ENCODE results near the gene LRRC72.
A peak's percentile ranks its signal among the peaks of the same experiment; 100 is the strongest.

LRRC72 gene

DNA sequence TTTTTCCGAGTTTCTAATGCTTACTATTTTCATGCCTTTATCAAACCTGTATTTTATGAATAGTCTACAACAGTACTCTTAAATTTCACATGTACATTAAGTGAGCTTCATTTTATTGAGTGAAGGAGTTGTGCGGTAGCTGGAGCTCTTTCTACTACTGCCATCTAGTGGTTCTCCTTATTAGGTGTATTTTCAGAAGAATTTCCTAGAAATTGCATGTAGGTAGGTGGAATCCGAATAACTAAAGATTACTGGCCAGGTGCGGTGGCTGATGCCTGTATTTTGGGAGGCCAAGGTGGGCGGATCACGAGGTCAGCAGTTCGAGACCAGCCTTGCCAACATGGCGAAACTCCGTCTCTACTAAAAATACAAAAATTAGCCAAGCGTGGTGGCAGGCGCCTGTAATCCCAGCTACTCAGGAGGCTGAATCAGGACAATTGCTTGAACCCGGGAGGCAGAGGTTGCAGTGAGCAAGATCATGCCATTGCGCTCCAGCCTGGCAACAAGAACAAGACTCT, 38.3 kb downstream of the LRRC72 start:
- no peak overlapping the region for H3K4me3 ChIP-seq (ENCODE audit: low read length)
- peak; percentile 59 for DNase-seq (ENCODE audit: low read depth)
- TF ChIP-seq, protein P1, sequence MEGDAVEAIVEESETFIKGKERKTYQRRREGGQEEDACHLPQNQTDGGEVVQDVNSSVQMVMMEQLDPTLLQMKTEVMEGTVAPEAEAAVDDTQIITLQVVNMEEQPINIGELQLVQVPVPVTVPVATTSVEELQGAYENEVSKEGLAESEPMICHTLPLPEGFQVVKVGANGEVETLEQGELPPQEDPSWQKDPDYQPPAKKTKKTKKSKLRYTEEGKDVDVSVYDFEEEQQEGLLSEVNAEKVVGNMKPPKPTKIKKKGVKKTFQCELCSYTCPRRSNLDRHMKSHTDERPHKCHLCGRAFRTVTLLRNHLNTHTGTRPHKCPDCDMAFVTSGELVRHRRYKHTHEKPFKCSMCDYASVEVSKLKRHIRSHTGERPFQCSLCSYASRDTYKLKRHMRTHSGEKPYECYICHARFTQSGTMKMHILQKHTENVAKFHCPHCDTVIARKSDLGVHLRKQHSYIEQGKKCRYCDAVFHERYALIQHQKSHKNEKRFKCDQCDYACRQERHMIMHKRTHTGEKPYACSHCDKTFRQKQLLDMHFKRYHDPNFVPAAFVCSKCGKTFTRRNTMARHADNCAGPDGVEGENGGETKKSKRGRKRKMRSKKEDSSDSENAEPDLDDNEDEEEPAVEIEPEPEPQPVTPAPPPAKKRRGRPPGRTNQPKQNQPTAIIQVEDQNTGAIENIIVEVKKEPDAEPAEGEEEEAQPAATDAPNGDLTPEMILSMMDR (IDR thresholded peaks at IDR 0.05; ENCODE audit: insufficient read depth, low read depth, low read length, missing control alignments): peak; percentile 69

DNA sequence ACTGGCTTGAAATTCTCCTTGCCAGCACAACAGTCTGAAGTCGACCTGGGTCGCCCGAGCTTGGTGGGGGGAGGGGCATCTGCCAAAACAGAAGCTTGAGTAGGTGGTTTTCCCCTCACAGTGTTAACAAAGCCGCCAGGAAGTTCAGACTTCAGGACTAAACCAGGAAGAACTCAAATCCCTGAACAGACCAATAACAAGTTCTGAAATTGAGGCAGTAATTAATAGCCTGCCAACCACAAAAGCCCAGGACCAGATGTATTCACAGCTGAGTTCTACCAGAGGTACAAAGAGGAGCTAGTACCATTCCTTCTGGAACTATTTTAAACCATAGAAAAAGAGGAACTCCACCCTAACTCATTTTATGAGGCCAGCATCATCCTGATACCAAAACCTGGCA, 45.3 kb downstream of the LRRC72 start:
- H3K4me3 ChIP-seq (ENCODE audit: low read length): no peak overlapping the region
- TF ChIP-seq, protein P1 (IDR thresholded peaks at IDR 0.05; ENCODE audit: insufficient read depth, low read depth, low read length, missing control alignments): no peak
- DNase-seq (ENCODE audit: low read depth): no peak

DNA sequence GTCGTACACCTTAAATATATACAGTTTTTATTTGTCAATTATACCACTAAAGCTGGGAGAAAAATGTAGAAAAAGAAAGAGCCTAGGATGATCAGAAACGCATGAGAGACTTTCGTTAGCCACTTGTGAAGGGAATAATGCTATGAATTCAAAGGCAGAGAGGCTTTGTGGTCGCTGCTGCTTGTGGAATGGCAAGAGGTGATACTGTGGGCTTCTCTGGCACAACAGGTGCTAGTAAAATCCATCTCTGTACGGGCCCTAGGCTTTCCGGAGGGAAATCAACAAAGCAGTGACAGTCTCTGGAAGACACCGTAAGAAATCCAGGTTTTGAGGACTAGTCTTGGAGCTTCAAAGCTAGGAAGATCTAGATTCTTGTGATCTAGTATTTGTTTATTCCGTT, 52.6 kb downstream of the LRRC72 start:
- DNase-seq (ENCODE audit: low read depth): no peak
- TF ChIP-seq, protein P1 (IDR thresholded peaks at IDR 0.05; ENCODE audit: insufficient read depth, low read depth, low read length, missing control alignments): no peak
- H3K4me3 ChIP-seq (ENCODE audit: low read length): no peak overlapping the region

DNA sequence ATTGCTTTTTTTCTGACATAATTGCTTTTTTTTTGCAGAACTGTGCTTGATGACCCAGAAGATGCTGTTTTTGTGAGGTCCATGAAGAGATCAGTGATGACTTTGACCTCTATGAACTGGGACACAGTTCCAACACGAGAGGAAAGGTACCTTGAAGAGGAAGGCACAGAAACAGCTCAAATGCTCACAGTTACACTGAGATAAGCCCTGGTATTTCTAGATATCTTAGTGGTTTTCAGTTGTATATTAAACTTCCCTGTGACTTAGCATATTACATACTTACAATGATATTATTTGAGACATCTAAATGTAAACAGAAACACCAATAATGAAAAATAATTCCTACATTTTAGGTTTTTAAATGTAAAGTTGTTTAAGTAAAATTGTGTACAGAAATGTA, 54.7 kb downstream of the LRRC72 start:
- H3K4me3 ChIP-seq (ENCODE audit: low read length): no peak overlapping the region
- TF ChIP-seq, protein P1 (IDR thresholded peaks at IDR 0.05; ENCODE audit: insufficient read depth, low read depth, low read length, missing control alignments): no peak
- no peak for DNase-seq (ENCODE audit: low read depth)

DNA sequence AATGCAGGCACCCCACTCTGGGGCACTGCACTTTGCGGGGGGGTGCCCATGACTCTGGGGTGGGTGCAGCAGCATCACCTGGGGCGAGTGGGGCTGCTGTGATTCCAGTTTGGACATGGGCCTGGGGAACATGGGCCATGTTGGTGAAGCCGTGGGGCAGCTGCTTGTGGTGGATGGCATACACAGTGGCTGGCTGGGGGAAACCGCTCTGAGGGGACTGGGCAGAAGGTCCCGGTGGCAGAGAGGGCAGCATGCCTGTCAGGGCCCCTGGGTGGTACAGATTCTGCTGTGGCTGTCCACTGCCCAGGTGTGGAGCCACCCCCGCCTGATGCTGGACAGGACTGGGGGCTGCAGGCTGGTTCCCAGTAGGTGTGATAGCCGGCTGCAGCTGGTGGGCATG, 57.2 kb downstream of the LRRC72 start:
- TF ChIP-seq, protein P1 (IDR thresholded peaks at IDR 0.05; ENCODE audit: insufficient read depth, low read depth, low read length, missing control alignments): no peak
- no peak overlapping the region for H3K4me3 ChIP-seq (ENCODE audit: low read length)
- DNase-seq (ENCODE audit: low read depth): no peak

DNA sequence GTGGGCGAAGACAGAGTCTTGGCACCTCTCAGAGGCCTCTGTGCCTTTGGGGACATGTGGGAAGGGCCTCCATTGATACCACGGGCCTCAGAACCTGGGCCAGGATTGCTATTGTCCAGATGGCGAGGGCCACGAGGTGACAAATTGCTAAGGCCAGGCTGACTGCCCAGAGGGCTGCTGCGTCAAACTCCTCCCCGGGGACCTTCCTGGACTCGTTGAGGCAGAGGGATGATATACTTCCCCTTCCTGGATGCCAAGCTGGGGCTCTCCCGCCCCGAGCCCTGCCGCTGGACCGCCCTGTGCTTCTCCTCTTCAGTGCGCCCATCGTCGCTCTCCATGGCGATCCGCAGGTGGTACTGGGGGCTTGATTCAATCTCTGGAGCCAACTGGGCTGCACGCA, 58.9 kb downstream of the LRRC72 start:
- DNase-seq (ENCODE audit: low read depth): no peak
- H3K4me3 ChIP-seq (ENCODE audit: low read length): no peak overlapping the region
- TF ChIP-seq, protein P1 (IDR thresholded peaks at IDR 0.05; ENCODE audit: insufficient read depth, low read depth, low read length, missing control alignments): no peak

DNA sequence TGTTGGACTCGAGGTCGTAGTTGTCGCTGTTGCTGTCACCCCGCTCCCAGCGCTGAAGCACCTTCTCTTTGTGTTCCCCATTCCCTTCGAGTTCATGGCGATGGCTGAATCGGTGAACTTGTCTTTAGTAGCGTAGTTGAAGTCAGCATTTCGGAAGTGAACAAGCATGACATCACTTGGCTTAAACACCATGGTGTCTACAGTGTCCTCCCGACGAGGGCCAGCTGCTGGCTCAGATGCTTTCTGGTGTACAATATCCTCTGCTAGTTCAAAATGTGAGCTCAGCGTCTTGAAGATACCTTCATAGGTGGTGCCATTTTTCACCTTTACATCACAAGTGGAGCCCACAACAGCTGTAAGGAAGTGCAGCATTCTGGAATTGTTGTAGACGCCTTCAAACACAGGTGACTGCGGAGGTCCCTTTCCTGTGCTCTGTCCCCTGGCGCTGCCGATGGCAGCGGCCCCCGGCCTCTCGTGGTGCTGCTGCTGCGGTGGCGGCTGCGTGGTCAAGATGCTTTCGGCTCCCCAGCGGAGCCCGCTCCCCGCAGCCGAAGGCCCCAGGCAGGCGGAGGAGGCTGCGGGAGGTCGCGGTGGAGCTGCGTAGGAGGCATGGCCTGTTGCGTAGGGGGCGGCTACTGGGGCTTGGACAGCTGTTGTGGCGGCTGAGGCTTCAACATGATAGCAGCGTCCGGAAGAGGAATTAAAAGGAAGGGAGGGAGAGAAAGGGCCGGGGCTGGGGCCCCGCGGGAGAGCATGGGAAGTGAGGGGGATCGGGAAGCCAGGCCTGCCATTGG, 59.7 kb downstream of the LRRC72 start:
- H3K4me3 ChIP-seq (ENCODE audit: low read length): no peak overlapping the region
- TF ChIP-seq, protein P1 (IDR thresholded peaks at IDR 0.05; ENCODE audit: insufficient read depth, low read depth, low read length, missing control alignments): no peak
- DNase-seq (ENCODE audit: low read depth): no peak
